Endodermal cell (in vitro differentiated cells): ENCODE measurements around the gene LEKR1. TPM values are rescaled to one million over a fixed set of nuclear protein-coding genes. Genes with fewer than 3 reads are reported as not detected.

Experiments used
- DNase-seq: peaks from one replicate; pipeline ENCODE4 v3.0.0-alpha.2; 2017
- H3K27ac ChIP-seq: 2 replicates; pipeline ENCODE4 v1.5.1; 2013; ENCODE audit warnings: mild to moderate bottlenecking, low read depth, low read length, moderate library complexity
- H3K27me3 ChIP-seq: 2 replicates; pipeline ENCODE4 v1.6.1; 2013; ENCODE audit warnings: mild to moderate bottlenecking, low read length, moderate library complexity; ENCODE audit not compliant: insufficient read depth, control insufficient read depth, poor library complexity, severe bottlenecking
- H3K36me3 ChIP-seq: 2 replicates; pipeline ENCODE4 v1.7.0; 2013; ENCODE audit warnings: mild to moderate bottlenecking, low read length, moderate library complexity; ENCODE audit not compliant: control insufficient read depth, insufficient read depth
- H3K4me1 ChIP-seq: one replicate; pipeline ENCODE4 v1.7.0; 2013; ENCODE audit warnings: low read length; ENCODE audit not compliant: control insufficient read depth, insufficient read depth
- H3K4me3 ChIP-seq: 2 replicates; pipeline ENCODE4 v1.5.1; 2013; ENCODE audit warnings: mild to moderate bottlenecking, low read length, moderate library complexity
- H3K9ac ChIP-seq: 2 replicates; pipeline ENCODE4 v1.6.1; 2013; ENCODE audit warnings: mild to moderate bottlenecking, low read length, moderate library complexity; ENCODE audit not compliant: poor library complexity, severe bottlenecking; ENCODE audit errors: extremely low read depth
- H3K9me3 ChIP-seq: 2 replicates; pipeline ENCODE4 v1.6.1; 2013; ENCODE audit warnings: mild to moderate bottlenecking, low read length, moderate library complexity; ENCODE audit not compliant: control insufficient read depth
- H3K27ac Mint-ChIP-seq: 2 replicates; pipeline ENCODE4 v1.8.0; 2020; ENCODE audit warnings: mixed read lengths
- H3K27me3 Mint-ChIP-seq: 2 replicates; pipeline ENCODE4 v1.8.0; 2021; ENCODE audit warnings: mild to moderate bottlenecking, mixed read lengths; ENCODE audit not compliant: insufficient read depth
- H3K36me3 Mint-ChIP-seq: 2 replicates; pipeline ENCODE4 v1.8.0; 2020; ENCODE audit warnings: low read depth, mixed read lengths
- H3K4me1 Mint-ChIP-seq: 2 replicates; pipeline ENCODE4 v1.8.0; 2020; ENCODE audit warnings: mixed read lengths
- H3K4me3 Mint-ChIP-seq: 2 replicates; pipeline ENCODE4 v1.8.0; 2020; ENCODE audit warnings: mild to moderate bottlenecking, moderate library complexity, mixed read lengths
- H3K9me3 Mint-ChIP-seq: 2 replicates; pipeline ENCODE4 v1.8.0; 2020; ENCODE audit warnings: mild to moderate bottlenecking, mixed read lengths
- WGBS, 2 experiments: methylation state at CpG; one replicate each; pipeline versions ENCODE4 v1.1.5 to v1.1.7; 2013; ENCODE audit warnings: missing lambda C conversion rate in 2 of 2, mixed read lengths in 1 of 2; ENCODE audit not compliant: insufficient coverage in 1 of 2, insufficient read length in 1 of 2; 5-methylcytosine and 5-hydroxymethylcytosine counted together
- total RNA-seq, 2 donors: library from RNA; stranded (reverse); fragmentation: NEBNext Ultra II Directional in 1 of 2; extraction: Animal tissue kit (Norgen Biotek cat#: 25700) in 1 of 2; gene quantifications; 2 replicates in 1 of 2; 3 replicates in 1 of 2; pipeline ENCODE4 v1.2.1, GENCODE V29; 2021
- TF ChIP-seq, protein P1 (sequence below): fragments of 200-600 bp; sonication (generic); conservative IDR thresholded peaks from 2 replicates; pipeline ENCODE4 v1.5.0; 2021; ENCODE audit warnings: antibody characterized with exemption, mild to moderate bottlenecking

LEKR1 gene
- total RNA-seq, 2 donors from 2014 or later: 1.0 to 1.2 TPM

DNA sequence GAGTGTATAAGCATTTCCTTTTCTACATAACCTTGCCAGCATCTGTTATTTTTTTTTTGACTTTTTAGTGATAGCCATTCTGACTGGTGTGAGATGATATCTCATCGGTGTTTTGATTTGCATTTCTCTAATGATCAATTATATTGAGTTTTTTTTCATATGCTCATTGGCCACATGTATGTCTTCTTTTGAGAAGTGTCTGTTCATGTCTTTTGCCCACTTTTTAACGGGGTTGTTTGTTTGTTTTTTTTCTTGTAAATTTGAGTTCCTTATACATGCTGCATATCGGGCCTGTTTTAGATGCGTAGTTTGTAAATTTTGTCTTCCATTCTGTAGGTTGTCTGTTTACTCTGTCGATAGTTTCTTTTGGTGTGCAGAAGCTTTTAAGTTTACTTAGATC is 89.2 kb downstream of the LEKR1 start:
- no peaks in the 10 kb centered on the region for H3K27me3 ChIP-seq
- no peak overlapping the region for H3K27ac ChIP-seq
- no peak for DNase-seq
- Mint-ChIP-seq H3K9me3 (peaks cover 17% of the 10 kb centered on the region), H3K4me3 (no peak overlapping the region), H3K36me3 (peaks cover 7% of the 10 kb centered on the region), H3K27me3 (no peaks in the 10 kb centered on the region), H3K4me1 (peaks cover 5% of the 10 kb centered on the region), H3K27ac (no peak overlapping the region)
- no peaks in the 10 kb centered on the region for H3K36me3 ChIP-seq
- H3K4me1 ChIP-seq: no peaks in the 10 kb centered on the region
- WGBS, 2 experiments: 90 to 95% methylated on average over 2 to 5 of the region's 5 CpGs
- H3K9me3 ChIP-seq: peaks cover 9% of the 10 kb centered on the region
- H3K9ac ChIP-seq: no peak overlapping the region
- TF ChIP-seq, protein P1, sequence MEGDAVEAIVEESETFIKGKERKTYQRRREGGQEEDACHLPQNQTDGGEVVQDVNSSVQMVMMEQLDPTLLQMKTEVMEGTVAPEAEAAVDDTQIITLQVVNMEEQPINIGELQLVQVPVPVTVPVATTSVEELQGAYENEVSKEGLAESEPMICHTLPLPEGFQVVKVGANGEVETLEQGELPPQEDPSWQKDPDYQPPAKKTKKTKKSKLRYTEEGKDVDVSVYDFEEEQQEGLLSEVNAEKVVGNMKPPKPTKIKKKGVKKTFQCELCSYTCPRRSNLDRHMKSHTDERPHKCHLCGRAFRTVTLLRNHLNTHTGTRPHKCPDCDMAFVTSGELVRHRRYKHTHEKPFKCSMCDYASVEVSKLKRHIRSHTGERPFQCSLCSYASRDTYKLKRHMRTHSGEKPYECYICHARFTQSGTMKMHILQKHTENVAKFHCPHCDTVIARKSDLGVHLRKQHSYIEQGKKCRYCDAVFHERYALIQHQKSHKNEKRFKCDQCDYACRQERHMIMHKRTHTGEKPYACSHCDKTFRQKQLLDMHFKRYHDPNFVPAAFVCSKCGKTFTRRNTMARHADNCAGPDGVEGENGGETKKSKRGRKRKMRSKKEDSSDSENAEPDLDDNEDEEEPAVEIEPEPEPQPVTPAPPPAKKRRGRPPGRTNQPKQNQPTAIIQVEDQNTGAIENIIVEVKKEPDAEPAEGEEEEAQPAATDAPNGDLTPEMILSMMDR: no peak
- no peak overlapping the region for H3K4me3 ChIP-seq

DNA sequence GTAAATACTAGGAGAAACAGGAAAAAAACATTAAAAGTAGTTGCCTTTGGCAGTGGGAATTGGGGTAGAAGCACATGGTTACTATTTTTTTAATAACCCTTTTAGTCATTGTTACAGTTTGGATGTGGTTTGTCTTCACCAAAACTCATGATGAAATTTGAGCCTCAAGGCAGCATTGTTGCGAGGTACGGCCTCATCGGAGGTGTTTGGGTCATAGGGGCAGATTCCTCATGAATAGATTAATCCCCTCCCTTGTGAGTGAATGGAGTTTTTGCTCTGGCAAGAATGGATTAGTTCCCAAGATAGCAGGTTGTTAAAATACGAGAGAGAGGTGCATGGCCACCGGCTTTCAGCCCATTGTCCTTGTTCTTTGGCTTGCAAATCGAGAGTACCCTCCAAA is 92.6 kb downstream of the LEKR1 start:
- 83 to 93% methylated on average over 3 to 6 of the region's 6 CpGs for WGBS, 2 experiments
- H3K27me3 Mint-ChIP-seq: no peaks in the 10 kb centered on the region
- no peak for DNase-seq

DNA sequence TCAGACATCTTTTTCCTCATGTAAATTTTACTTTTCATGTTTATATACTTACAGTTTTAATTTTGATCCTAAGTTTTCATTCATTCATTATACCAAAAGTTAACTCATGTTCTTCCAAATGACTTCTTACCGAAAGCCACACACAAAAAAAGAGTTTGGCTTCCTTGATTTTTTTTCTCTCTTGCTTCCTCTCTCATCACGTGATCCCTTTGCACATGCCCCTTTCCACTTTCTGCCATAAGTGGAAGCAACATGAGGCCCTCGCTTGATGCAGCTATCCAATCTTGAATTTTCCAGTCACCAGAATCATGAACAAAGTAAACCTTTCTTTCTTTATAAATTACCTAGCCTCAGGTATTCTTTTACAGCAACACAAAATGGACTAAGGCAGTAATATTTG is 93.7 kb downstream of the LEKR1 start:
- Histone ChIP-seq H3K4me3 (no peak overlapping the region), H3K27me3 (no peaks in the 10 kb centered on the region), H3K36me3 (no peaks in the 10 kb centered on the region), H3K9ac (no peak overlapping the region), H3K4me1 (no peaks in the 10 kb centered on the region), H3K9me3 (peaks cover 9% of the 10 kb centered on the region), H3K27ac (no peak overlapping the region)
- Mint-ChIP-seq H3K4me3 (no peak overlapping the region), H3K27ac (no peak overlapping the region), H3K4me1 (no peaks in the 10 kb centered on the region), H3K9me3 (peaks cover 26% of the 10 kb centered on the region), H3K36me3 (peaks cover 14% of the 10 kb centered on the region), H3K27me3 (no peaks in the 10 kb centered on the region)
- TF ChIP-seq, protein P1: no peak
- DNase-seq: no peak
- 94 to 95% methylated on average over 3 of the region's 3 CpGs for WGBS, 2 experiments

More for the DNA sequence above, 92.6 kb downstream of the LEKR1 start:
- Histone ChIP-seq H3K9me3 (peaks cover 15% of the 10 kb centered on the region), H3K36me3 (no peaks in the 10 kb centered on the region), H3K9ac (no peak overlapping the region), H3K27me3 (no peaks in the 10 kb centered on the region), H3K4me3 (no peak overlapping the region), H3K4me1 (no peaks in the 10 kb centered on the region), H3K27ac (no peak overlapping the region)
- TF ChIP-seq, protein P1: no peak
- Mint-ChIP-seq H3K27ac (no peak overlapping the region), H3K4me3 (no peak overlapping the region), H3K9me3 (peaks cover 29% of the 10 kb centered on the region), H3K4me1 (no peaks in the 10 kb centered on the region), H3K36me3 (peaks cover 10% of the 10 kb centered on the region)
